Measurements from ENCODE around the gene DAP3.
"Not testable (repeated sequence)": the region's sequence is repeated elsewhere in the genome, so short reads cannot be mapped to it uniquely, and the experiment has no call there.

Gene DAP3

DNA sequence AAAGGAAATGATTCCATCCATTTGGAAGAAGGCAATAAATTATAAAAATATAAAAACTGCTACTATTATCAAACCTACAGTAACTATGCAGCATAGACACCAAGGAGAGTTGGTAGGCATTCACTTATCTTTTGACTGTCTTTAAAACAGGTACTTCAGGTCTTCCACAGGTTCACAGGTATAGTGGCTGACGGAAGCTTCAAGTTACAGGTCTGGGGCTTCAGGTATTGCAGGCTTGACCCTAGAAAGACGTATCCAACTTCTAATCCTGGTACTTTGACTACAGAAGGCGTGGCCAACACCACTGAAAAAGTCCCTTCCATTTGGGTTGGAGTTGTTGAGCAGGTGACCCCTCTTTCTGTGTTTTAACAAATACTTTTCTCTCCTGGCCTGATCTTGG, 35.9 kb upstream of the DAP3 start:
- no peak for TF ChIP-seq CTCF (IDR thresholded peaks at IDR 0.05)
- intact Hi-C loops (cut with DNase I; ENCODE audit: low total_unique reads): no loop called here
- peaks cover 0 to 26% (median 6%) of the 10 kb centered on the region in 4 donors for H3K4me1 ChIP-seq

DNA sequence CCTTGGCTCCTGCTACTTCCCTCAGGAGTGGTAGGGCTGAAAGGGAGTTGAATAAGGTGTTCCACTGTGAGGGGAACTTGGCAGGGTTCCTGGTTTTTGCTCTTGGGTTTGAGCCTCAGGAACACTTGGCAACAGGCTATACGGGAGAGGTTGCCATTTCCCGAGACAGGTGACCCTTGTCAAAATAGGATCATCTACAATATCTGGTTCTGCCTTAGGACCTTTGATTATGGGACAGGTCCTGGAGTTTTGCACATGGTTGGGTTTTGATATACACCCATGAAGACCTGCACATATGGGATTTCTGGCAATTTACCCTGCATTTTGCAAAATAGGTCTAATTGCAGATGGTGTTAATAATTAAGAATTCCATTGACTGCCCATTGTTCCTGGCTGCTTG, 31.4 kb upstream of the DAP3 start:
- intact Hi-C loops (cut with DNase I; ENCODE audit: low total_unique reads): no loop called here
- Histone ChIP-seq H3K27me3 (no peaks in the 10 kb centered on the region), H3K36me3 (peaks cover 30 to 44% (median 44%) of the 10 kb centered on the region in 3 donors), H3K27ac (no peak overlapping the region), H3K4me3 (no peak overlapping the region), H3K9me3 (no peaks in the 10 kb centered on the region), H3K4me1 (no peaks in the 10 kb centered on the region)
- no peak for DNase-seq
- TF ChIP-seq CTCF (IDR thresholded peaks at IDR 0.05): no peak

More for the DNA sequence above, 35.9 kb upstream of the DAP3 start:
- H3K9me3 ChIP-seq: no peaks in the 10 kb centered on the region
- no peak for DNase-seq
- H3K4me3 ChIP-seq: no peak overlapping the region
- no peaks in the 10 kb centered on the region for H3K27me3 ChIP-seq
- no peaks in the 10 kb centered on the region for H3K36me3 ChIP-seq
- H3K27ac ChIP-seq: no peak overlapping the region

DNA sequence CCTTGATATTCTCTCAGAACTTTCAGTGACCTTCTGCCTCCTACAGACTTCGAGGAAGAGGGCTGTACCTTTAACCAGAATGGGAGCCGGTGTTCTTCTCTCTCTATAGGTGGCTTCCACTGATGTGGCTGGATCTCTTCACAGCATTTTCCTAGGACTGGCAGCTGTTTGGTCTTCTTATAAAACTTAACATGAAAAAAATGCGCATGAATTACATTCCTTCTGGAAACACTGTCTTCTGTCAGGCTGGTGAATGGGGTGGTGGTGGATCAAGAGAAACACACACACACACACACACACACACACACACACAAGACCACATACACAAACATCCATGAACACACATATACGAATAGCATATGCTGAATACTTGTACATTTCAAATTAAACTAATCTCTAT, 27.7 kb upstream of the DAP3 start:
- H3K4me1 ChIP-seq; H3K27ac ChIP-seq; H3K9me3 ChIP-seq; H3K4me3 ChIP-seq; intact Hi-C loops (cut with DNase I; ENCODE audit: low total_unique reads); H3K27me3 ChIP-seq; DNase-seq: not testable (repeated sequence)
- peaks cover 68 to 82% (median 76%) of the 10 kb centered on the region in 3 donors for H3K36me3 ChIP-seq

DNA sequence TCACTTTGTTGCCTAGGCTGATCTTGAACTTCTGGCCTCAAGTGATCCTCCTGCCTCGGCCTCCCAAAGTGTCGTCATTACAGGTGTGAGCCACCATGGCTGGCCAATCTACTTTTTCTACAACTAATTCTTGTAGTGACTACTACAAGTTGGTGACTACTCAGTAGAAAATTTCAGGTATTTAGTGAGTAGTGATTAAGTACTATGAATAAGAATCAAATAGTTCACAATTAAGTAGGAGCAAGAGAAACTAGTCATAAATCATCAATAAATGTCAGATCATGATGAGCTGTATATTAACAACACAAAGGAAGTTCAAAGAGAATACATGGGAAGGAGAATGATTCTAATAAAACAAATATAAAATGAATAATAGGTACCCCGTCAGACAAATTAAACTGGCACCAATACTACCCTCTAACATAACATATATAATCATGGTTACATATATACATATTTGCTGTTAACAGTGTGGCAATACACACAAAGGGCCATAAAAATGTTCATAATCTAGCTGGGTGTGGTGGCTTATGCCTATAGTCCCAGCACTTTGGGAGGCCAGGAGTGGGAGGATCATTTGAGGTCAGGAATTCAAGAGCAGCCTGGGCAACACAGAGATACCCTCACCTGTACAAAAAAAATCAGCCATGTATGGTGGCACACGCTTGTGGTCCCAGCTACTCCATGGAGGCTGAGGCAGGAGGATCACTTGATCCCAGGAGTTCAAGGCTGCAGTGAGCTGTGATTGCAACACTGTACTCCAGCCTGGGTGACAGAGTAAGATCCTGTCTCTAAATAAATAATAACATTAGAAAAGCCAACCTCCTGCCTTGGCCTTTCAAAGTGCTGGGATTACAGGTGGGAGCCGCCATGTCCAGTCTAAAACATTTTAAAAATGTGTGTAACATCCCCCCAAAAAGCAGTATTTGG, 19.4 kb upstream of the DAP3 start:
- no peaks in the 10 kb centered on the region for H3K9me3 ChIP-seq
- H3K4me3 ChIP-seq: no peak overlapping the region
- intact Hi-C loops (cut with DNase I; ENCODE audit: low total_unique reads): no loop called here
- no peak for DNase-seq
- H3K27ac ChIP-seq: no peak overlapping the region
- TF ChIP-seq CTCF (IDR thresholded peaks at IDR 0.05): no peak
- H3K4me1 ChIP-seq: no peaks in the 10 kb centered on the region
- no peaks in the 10 kb centered on the region for H3K27me3 ChIP-seq
- peaks cover 90 to 99% (median 96%) of the 10 kb centered on the region in 3 donors for H3K36me3 ChIP-seq

DNA sequence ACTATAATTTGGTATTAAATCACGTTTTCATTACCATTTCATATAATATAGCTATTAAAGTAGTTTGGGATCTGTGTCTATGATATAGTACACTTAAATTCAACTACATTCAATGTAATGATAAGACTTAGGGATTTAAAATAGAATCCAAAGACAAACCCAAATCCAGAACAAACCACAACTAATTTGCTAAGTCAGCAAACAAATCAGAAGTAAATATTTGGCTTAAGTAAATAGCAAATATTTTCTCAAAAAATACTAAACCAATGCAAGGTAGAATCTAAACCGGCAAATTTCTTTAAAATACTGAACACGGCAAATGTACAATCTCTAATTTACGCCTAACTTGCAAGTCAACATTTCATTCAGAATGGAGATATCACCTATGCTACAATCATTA, 17.1 kb upstream of the DAP3 start:
- no peaks in the 10 kb centered on the region for H3K27me3 ChIP-seq
- H3K4me1 ChIP-seq: no peaks in the 10 kb centered on the region
- intact Hi-C loops (cut with DNase I; ENCODE audit: low total_unique reads): no loop called here
- H3K9me3 ChIP-seq: no peaks in the 10 kb centered on the region
- H3K4me3 ChIP-seq: no peak overlapping the region
- no peak overlapping the region for H3K27ac ChIP-seq
- no peak for DNase-seq
- TF ChIP-seq CTCF (IDR thresholded peaks at IDR 0.05): no peak
- H3K36me3 ChIP-seq: peaks cover 91 to 99% (median 96%) of the 10 kb centered on the region in 3 donors

GRCh38 chr1:155673003-155673402, 15.9 kb upstream of the DAP3 start:
- Histone ChIP-seq H3K36me3 (peaks cover 93 to 99% (median 95%) of the 10 kb centered on the region in 3 donors), H3K4me1 (no peaks in the 10 kb centered on the region), H3K9me3 (no peaks in the 10 kb centered on the region), H3K4me3 (no peak overlapping the region), H3K27ac (no peak overlapping the region), H3K27me3 (no peaks in the 10 kb centered on the region)
- intact Hi-C loops (cut with DNase I; ENCODE audit: low total_unique reads): no loop called here
- TF ChIP-seq CTCF (IDR thresholded peaks at IDR 0.05): no peak
- DNase-seq: no peak

Data from tibial artery (tissue), 4 donors.